Common myeloid progenitor, CD34-positive (primary cell): ENCODE results near the gene TRIP11.
"Not testable (repeated sequence)": the region's sequence is repeated elsewhere in the genome, so short reads cannot be mapped to it uniquely, and the experiment has no call there.

Experiments used
- CTCF ChIA-PET: fragments of 350-600 bp; sonication (Branson Sonifier 250); formaldehyde crosslinking; loops from one replicate; lab custom pipeline; 2021; ENCODE audit warnings: antibody characterized with exemption; lab: Charles Lee
- POLR2A ChIA-PET: fragments of 350-600 bp; sonication (Branson Sonifier 250); formaldehyde crosslinking; loops from one replicate; lab custom pipeline; 2021; ENCODE audit warnings: antibody characterized with exemption; lab: Charles Lee
- DNase-seq, 3 donors: peaks; one replicate each; pipeline versions ENCODE4 v3.0.0 to v3.0.0-alpha.2; 2013
- H3K27ac ChIP-seq, 2 experiments: 1 replicate in 1 of 2; 2 replicates in 1 of 2; pipeline ENCODE4 v1.7.0; 2013; ENCODE audit warnings: inconsistent platforms in 2 of 2, low read length in 2 of 2, mild to moderate bottlenecking in 2 of 2, low read depth in 1 of 2, moderate library complexity in 1 of 2; ENCODE audit not compliant: severe bottlenecking in 2 of 2, insufficient read depth in 1 of 2, poor library complexity in 1 of 2
- H3K27me3 ChIP-seq, 5 experiments: replicated peaks in 2 of 5; 1 replicate in 3 of 5; 2 replicates in 2 of 5; pipeline versions ENCODE4 v1.6.1 to v1.7.0; 2013; ENCODE audit warnings: low read length in 4 of 5, mild to moderate bottlenecking in 2 of 5, moderate library complexity in 2 of 5, inconsistent platforms in 1 of 5; ENCODE audit not compliant: insufficient read depth in 5 of 5, control insufficient read depth in 4 of 5
- H3K36me3 ChIP-seq, 4 experiments: 1 replicate in 2 of 4; 2 replicates in 2 of 4; pipeline versions ENCODE4 v1.6.1 to v1.7.0; 2013; ENCODE audit warnings: low read length in 3 of 4, control low read depth in 1 of 4, mild to moderate bottlenecking in 1 of 4; ENCODE audit not compliant: control insufficient read depth in 4 of 4, insufficient read depth in 4 of 4
- H3K4me1 ChIP-seq, 4 experiments: 1 replicate in 3 of 4; 2 replicates in 1 of 4; pipeline versions ENCODE4 v1.6.1 to v1.7.1; 2013; ENCODE audit warnings: low read length in 3 of 4, mild to moderate bottlenecking in 3 of 4, control low read depth in 1 of 4, inconsistent platforms in 1 of 4, moderate library complexity in 1 of 4; ENCODE audit not compliant: control insufficient read depth in 4 of 4, insufficient read depth in 4 of 4; ENCODE audit errors: control extremely low read depth in 1 of 4
- H3K4me3 ChIP-seq, 7 experiments: 1 replicate in 4 of 7; 2 replicates in 3 of 7; pipeline versions ENCODE4 v1.5.1 to v1.7.0; 2013; ENCODE audit warnings: mild to moderate bottlenecking in 7 of 7, low read length in 6 of 7, moderate library complexity in 6 of 7, inconsistent platforms in 2 of 7, low read depth in 2 of 7, control low read depth in 1 of 7; ENCODE audit not compliant: insufficient read depth in 4 of 7, control insufficient read depth in 1 of 7; ENCODE audit errors: extremely low read depth in 1 of 7
- H3K9me3 ChIP-seq, 5 experiments: 1 replicate in 4 of 5; 2 replicates in 1 of 5; pipeline versions ENCODE4 v1.6.1 to v1.7.1; 2013; ENCODE audit warnings: low read length in 4 of 5, mild to moderate bottlenecking in 2 of 5, inconsistent platforms in 1 of 5, low read depth in 1 of 5, moderate library complexity in 1 of 5; ENCODE audit not compliant: control insufficient read depth in 4 of 5, insufficient read depth in 2 of 5; ENCODE audit errors: control extremely low read depth in 1 of 5
- WGBS: methylation state at CpG from one replicate; pipeline ENCODE4 v1.1.5; 2013; ENCODE audit not compliant: insufficient coverage; 5-methylcytosine and 5-hydroxymethylcytosine counted together

TRIP11 gene

DNA sequence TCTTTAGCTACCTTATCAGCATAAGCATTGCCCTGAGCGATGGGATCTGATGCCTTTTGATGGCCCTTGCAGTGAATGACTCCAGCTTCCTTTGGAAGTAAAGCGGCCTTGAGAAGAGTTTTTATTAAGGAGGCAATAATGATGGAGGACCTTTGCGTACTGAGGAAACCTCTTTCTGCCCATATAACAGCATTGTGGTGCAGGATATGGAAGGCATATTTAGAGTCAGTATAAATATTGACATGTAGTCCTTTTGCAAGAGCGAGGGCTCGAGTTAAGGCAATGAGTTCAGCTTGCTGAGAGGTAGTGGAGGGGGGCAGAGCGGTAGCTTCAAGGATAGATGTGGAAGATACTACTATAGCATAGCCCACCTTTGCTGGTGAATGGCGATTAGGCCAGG is 6.0 kb upstream of the TRIP11 start:
- H3K27ac ChIP-seq, H3K4me3 ChIP-seq, H3K4me1 ChIP-seq, H3K27me3 ChIP-seq, CTCF ChIA-PET, POLR2A ChIA-PET: not testable (repeated sequence)
- WGBS, result 100% methylated on average over 2 of the region's 7 CpGs
- Histone ChIP-seq H3K36me3 (peaks cover 0 to 28% (median 8%) of the 10 kb centered on the region in 4 experiments), H3K9me3 (peaks cover 2 to 26% (median 7%) of the 10 kb centered on the region in 5 experiments)
- peak; percentile 2 to 50 (median 22) for DNase-seq

DNA sequence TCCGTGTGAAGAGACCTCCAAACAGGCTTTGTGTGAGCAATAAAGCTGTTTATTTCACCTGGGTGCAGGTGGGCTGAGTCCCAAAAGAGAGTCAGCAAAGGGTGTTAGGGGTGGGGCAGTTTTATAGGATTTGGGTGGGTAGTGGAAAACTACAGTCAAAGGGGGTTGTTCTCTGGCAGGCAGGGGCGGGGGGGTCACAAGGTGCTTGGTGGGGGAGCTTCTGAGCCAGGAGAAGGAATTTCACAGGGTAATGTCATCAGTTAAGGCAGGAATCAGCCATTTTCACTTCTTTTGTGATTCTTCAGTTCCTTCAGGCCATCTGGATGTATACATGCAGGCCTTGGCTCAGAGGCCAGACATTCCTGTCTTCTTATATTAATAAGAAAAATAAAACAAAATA is 1.9 kb upstream of the TRIP11 start:
- peaks cover 0 to 11% (median 0%) of the 10 kb centered on the region in 5 experiments for H3K9me3 ChIP-seq
- DNase-seq, H3K27ac ChIP-seq, POLR2A ChIA-PET, CTCF ChIA-PET, H3K27me3 ChIP-seq, H3K4me3 ChIP-seq: not testable (repeated sequence)
- 100% methylated on average over 2 of the region's 2 CpGs for WGBS
- H3K4me1 ChIP-seq, result peaks cover 13 to 29% (median 20%) of the 10 kb centered on the region in 4 experiments
- H3K36me3 ChIP-seq, result peaks cover 2 to 16% (median 7%) of the 10 kb centered on the region in 4 experiments

DNA sequence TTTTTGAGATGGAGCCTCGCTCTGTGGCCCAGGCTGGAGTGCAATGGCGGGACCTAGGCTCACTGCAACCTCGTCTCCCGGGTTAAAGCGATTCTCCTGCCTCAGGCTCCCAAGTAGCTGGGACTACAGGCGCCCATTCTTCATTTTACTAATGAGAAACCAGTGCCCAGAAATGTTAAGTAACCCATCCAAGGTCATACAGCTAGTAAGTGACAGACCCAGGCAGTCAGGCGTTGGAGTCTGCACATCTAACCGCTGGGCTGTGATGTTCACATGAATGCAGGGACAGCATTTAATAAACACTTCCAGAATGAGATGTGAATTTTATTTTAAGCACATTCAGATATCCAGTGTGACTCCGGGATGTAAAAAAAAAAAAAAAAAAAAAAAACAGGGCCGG is 1.3 kb upstream of the TRIP11 start:
- no peaks in the 10 kb centered on the region for H3K27me3 ChIP-seq
- H3K36me3 ChIP-seq, result peaks cover 2 to 16% (median 7%) of the 10 kb centered on the region in 4 experiments
- ChIA-PET CTCF (no interaction called here), POLR2A (no interaction called here)
- peak in 1 of 3 donors; percentile 7 for DNase-seq
- H3K4me1 ChIP-seq, result peaks cover 14 to 31% (median 22%) of the 10 kb centered on the region in 4 experiments
- H3K9me3 ChIP-seq, result peaks cover 0 to 8% (median 0%) of the 10 kb centered on the region in 5 experiments
- 97% methylated on average over 5 of the region's 10 CpGs for WGBS
- peak overlapping the region in 1 of 2 experiments; percentile 99 for H3K27ac ChIP-seq
- peak overlapping the region in 4 of 7 experiments; percentile 86 to 96 (median 94) for H3K4me3 ChIP-seq

DNA sequence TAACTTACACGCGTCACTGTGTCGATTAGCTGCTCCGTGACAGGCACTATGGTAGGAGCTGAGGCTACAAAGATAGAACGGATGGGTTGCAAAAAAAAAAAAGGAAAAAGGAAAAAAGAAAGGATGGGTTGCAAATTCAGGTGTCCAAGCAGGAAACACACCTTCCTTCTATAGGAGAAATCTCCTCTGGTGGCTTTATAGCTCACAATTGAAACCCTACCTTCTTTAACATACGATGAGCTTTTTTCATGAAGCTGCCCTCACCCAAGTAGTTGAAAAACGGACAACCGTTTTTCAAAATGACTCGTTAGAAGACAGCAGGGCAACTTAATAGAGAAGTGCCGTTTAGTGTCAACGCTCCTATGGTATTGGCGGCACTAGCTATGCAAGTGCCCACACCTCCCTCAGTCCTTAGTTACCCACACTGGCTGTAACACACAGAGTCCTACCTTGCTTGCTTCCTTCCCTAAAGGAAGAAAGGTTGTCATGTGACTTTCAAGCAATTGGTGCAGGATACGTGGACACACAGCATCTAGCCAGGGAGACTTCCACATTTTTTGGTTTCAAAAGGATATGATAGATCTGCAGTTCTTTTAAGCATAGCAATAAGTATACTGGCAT is 682 bp upstream of the TRIP11 start:
- Histone ChIP-seq H3K36me3 (peaks cover 2 to 11% (median 7%) of the 10 kb centered on the region in 4 experiments), H3K27ac (peak overlapping the region; percentile 97 to 99), H3K4me3 (peak overlapping the region; percentile 86 to 97 (median 94)), H3K9me3 (peaks cover 0 to 2% (median 0%) of the 10 kb centered on the region in 5 experiments), H3K4me1 (peaks cover 14 to 31% (median 22%) of the 10 kb centered on the region in 4 experiments), H3K27me3 (no peaks in the 10 kb centered on the region)
- DNase-seq, result peak; percentile 16 to 69 (median 55)
- 0% methylated on average over 10 of the region's 13 CpGs for WGBS
- ChIA-PET POLR2A (interaction anchor here (0.6 to 1.9 kb wide), 2 partner anchors 66 to 80 kb away, joined by 4 to 8 read pairs; partner anchors contain the start of gene ATXN3), CTCF (interaction anchor here (0.6 kb wide), 1 partner anchor 65 kb away, joined by 3 read pairs; no protein-coding TSS in a partner anchor)

DNA sequence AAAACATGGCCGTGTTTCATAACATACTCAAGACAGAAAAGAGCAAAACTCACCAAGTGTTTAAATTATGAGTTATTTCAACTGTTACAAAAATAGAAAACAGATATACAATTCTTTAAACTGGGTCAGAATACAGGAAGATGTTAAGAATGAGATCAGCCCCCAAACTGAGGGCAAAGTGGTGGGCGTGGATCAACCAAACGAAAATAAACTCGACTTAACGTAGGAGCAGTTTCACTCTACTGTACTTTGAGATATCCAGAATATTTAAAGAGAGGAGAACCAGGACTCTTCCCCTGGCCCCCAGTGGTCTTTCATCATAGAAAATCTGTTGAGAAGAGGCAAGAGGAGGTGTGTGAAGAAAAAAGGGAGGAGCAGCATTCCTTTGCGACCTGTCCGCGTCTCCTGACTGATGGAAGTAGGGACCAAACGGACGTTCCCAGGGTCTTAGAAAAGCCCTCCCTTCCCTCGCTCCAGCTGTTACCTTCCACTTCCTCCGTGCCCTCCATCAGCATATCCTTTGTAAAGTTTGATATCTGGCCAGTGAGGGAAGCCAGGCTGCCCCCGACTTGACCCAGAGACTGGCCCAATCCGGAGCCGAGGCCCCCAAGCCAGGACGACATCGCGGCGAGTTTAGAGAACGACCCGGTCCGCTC is 668 bp downstream of the TRIP11 start:
- H3K4me1 ChIP-seq, result peaks cover 14 to 31% (median 23%) of the 10 kb centered on the region in 4 experiments
- ChIA-PET POLR2A (interaction anchor here (0.7 to 1.9 kb wide), 3 partner anchors 67 to 1213 kb away, joined by 3 to 8 read pairs (median 4); partner anchors contain the start of genes ATXN3 and PPP4R3A), CTCF (no interaction called here)
- peak; percentile 36 to 57 (median 41) for DNase-seq
- WGBS, result under 1% methylated on average over 17 of the region's 22 CpGs
- peak overlapping the region; percentile 97 to 99 for H3K27ac ChIP-seq
- H3K4me3 ChIP-seq, result peak overlapping the region; percentile 86 to 97 (median 94)
- no peaks in the 10 kb centered on the region for H3K9me3 ChIP-seq
- no peaks in the 10 kb centered on the region for H3K27me3 ChIP-seq
- H3K36me3 ChIP-seq, result peaks cover 0 to 6% (median 4%) of the 10 kb centered on the region in 4 experiments

DNA sequence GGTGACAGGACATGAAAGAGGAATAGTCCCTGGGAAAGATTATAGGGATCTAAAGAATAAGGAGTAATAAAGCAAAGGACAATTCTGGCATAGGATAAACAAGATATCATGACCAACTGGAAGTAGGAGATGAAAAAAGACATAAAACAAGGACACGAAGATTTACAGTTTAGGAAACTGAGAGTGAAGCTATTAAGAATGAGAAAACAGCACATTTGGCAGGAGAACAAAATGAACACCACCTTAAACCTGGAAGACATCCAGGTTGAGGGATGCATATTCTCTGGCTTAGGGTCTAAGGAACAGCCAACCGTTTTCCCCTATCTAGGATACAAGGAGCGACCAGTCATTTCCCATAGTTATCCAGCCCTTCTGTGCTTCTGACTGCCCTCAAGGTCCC is 1.9 kb downstream of the TRIP11 start:
- POLR2A ChIA-PET, result no interaction called here
- Histone ChIP-seq H3K4me3 (peak overlapping the region in 4 of 7 experiments; percentile 86 to 97 (median 94)), H3K27ac (peak overlapping the region in 1 of 2 experiments; percentile 99), H3K4me1 (peaks cover 14 to 36% (median 24%) of the 10 kb centered on the region in 4 experiments), H3K36me3 (peaks cover 0 to 7% (median 4%) of the 10 kb centered on the region in 4 experiments), H3K9me3 (no peaks in the 10 kb centered on the region), H3K27me3 (no peaks in the 10 kb centered on the region)
- DNase-seq, result no peak
- WGBS, result 67% methylated on average over 3 of the region's 3 CpGs
- CTCF ChIA-PET, result no interaction called here
